NCI-H460 (cell line): ENCODE data around the gene ATP10D. TPM values are rescaled to one million over a fixed set of nuclear protein-coding genes. Genes with fewer than 3 reads are reported as not detected.
"Not testable (repeated sequence)": the region's sequence is repeated elsewhere in the genome, so short reads cannot be mapped to it uniquely, and the experiment has no call there.

Experiments used
- DNase-seq: peaks from one replicate; pipeline ENCODE4 v3.0.0-alpha.2; 2016; ENCODE audit warnings: low read depth; ENCODE audit errors: extremely low read depth
- total RNA-seq: library from RNA; depleted of rRNA; stranded (reverse); fragments of >200 nt; shearing (Covaris generic); gene quantifications from 2 replicates; pipeline ENCODE4 v1.2.3, GENCODE V29; 2014

The ATP10D gene
- total RNA-seq, 1 experiment from 2014 or later: 13.3 TPM

GRCh38 chr4:47533689-47534347 lies 48.7 kb downstream of the ATP10D start:
- DNase-seq: no peak

- no peak for DNase-seq
Measured at GRCh38 chr4:47534772-47535171, 49.7 kb downstream of the ATP10D start.

GRCh38 chr4:47535567-47536147 lies 50.6 kb downstream of the ATP10D start:
- no peak for DNase-seq

- DNase-seq: no peak
Measured at GRCh38 chr4:47536966-47537365, 51.9 kb downstream of the ATP10D start.

GRCh38 chr4:47538111-47538824 lies 53.2 kb downstream of the ATP10D start:
- no peak for DNase-seq

GRCh38 chr4:47538825-47539154 lies 53.7 kb downstream of the ATP10D start:
- DNase-seq: no peak

- DNase-seq: not testable (repeated sequence)
Measured at GRCh38 chr4:47542640-47543039, 57.6 kb downstream of the ATP10D start.

GRCh38 chr4:47543331-47543730 lies 58.3 kb downstream of the ATP10D start:
- no peak for DNase-seq

GRCh38 chr4:47550357-47550756 lies 65.3 kb downstream of the ATP10D start:
- DNase-seq: not testable (repeated sequence)

GRCh38 chr4:47550899-47551548 lies 65.9 kb downstream of the ATP10D start:
- no peak for DNase-seq

- no peak for DNase-seq
Measured at GRCh38 chr4:47551682-47552081, 66.6 kb downstream of the ATP10D start.

- no peak for DNase-seq
Measured at GRCh38 chr4:47553329-47554125, 68.5 kb downstream of the ATP10D start.

GRCh38 chr4:47555920-47556319 lies 70.8 kb downstream of the ATP10D start:
- DNase-seq: not testable (repeated sequence)

GRCh38 chr4:47557255-47557654 lies 72.2 kb downstream of the ATP10D start:
- DNase-seq: no peak

GRCh38 chr4:47560682-47561081 lies 75.6 kb downstream of the ATP10D start:
- no peak for DNase-seq

GRCh38 chr4:47561331-47561730 lies 76.3 kb downstream of the ATP10D start:
- DNase-seq: no peak

- no peak for DNase-seq
Measured at GRCh38 chr4:47562297-47562696, 77.2 kb downstream of the ATP10D start.

- DNase-seq: no peak
Measured at GRCh38 chr4:47566566-47566965, 81.5 kb downstream of the ATP10D start.

GRCh38 chr4:47566969-47567368 lies 81.9 kb downstream of the ATP10D start:
- no peak for DNase-seq

- no peak for DNase-seq
Measured at GRCh38 chr4:47567511-47567910, 82.4 kb downstream of the ATP10D start.

- no peak for DNase-seq
Measured at GRCh38 chr4:47570816-47571215, 85.7 kb downstream of the ATP10D start.
